Peyer's patch (tissue), 4 donors: ENCODE data around the gene TYSND1. TPM values are rescaled to one million over a fixed set of nuclear protein-coding genes. Genes with fewer than 3 reads are reported as not detected.

Source experiments
- DNase-seq, 3 donors: peaks; one replicate each; pipeline ENCODE4 v3.0.0-alpha.2; 2017 to 2019
- H3K27ac ChIP-seq, 4 donors: fragments of 200-600 bp; sonication (generic); one replicate each; pipeline ENCODE4 v1.5.1; 2016 to 2019
- H3K27me3 ChIP-seq, 2 donors: fragments of 200-600 bp; sonication (generic); one replicate each; pipeline ENCODE4 v1.5.1; 2019
- H3K36me3 ChIP-seq, 3 donors: fragments of 200-600 bp; sonication (generic); one replicate each; pipeline ENCODE4 v1.5.1; 2016 to 2019
- H3K4me1 ChIP-seq, 4 donors: fragments of 200-600 bp; sonication (generic); one replicate each; pipeline ENCODE4 v1.5.1; 2016 to 2019
- H3K4me3 ChIP-seq, 4 donors: fragments of 200-600 bp; sonication (generic); 1 replicate in 3 of 4; 2 replicates in 1 of 4; pipeline ENCODE4 v1.5.1; 2016 to 2019; ENCODE audit warnings: mild to moderate bottlenecking in 1 of 4
- H3K9me3 ChIP-seq, 4 donors: fragments of 200-600 bp; sonication (generic); one replicate each; pipeline ENCODE4 v1.5.1; 2016 to 2019; ENCODE audit warnings: mild to moderate bottlenecking in 1 of 4
- CTCF ChIP-seq, 6 experiments: fragments of 450-650 bp in 4 of 6; fragments of 200-600 bp in 2 of 6; sonication (generic) in 1 of 6; IDR thresholded peaks; one replicate each; pipeline ENCODE4 v1.5.1; 2017 to 2019; ENCODE audit warnings: antibody characterized with exemption in 6 of 6, mild to moderate bottlenecking in 3 of 6, moderate library complexity in 1 of 6
- POLR2A ChIP-seq, 2 donors: fragments of 450-650 bp; IDR thresholded peaks; one replicate each; pipeline ENCODE4 v1.5.1; 2017; ENCODE audit warnings: antibody characterized with exemption in 2 of 2, mild to moderate bottlenecking in 2 of 2, moderate library complexity in 2 of 2
- total RNA-seq, 4 donors: library from RNA; depleted of rRNA; stranded (reverse); fragments of >200 nt; gene quantifications; one replicate each; pipeline ENCODE4 v1.1.0, GENCODE V29; 2016

The TYSND1 gene
- total RNA-seq, 4 donors from 2014 or later, result 18.2 to 25.9 (median 21.7) TPM

- TF ChIP-seq CTCF (IDR thresholded peaks at IDR 0.05), result no peak
- no peak for TF ChIP-seq POLR2A (IDR thresholded peaks at IDR 0.05)
- H3K27me3 ChIP-seq, result no peaks in the 10 kb centered on the region
- DNase-seq, result peak in 1 of 3 donors; percentile 26
- H3K36me3 ChIP-seq, result peaks cover 0 to 5% (median 0%) of the 10 kb centered on the region in 3 donors
- no peaks in the 10 kb centered on the region for H3K9me3 ChIP-seq
- peaks cover 0 to 13% (median 0%) of the 10 kb centered on the region in 4 donors for H3K4me1 ChIP-seq
- H3K4me3 ChIP-seq, result no peak overlapping the region
- H3K27ac ChIP-seq, result no peak overlapping the region
Observed at GRCh38 chr10:70135684-70136083, 10.8 kb downstream of the TYSND1 start.

GRCh38 chr10:70135046-70135445 lies 11.5 kb downstream of the TYSND1 start:
- Histone ChIP-seq H3K27me3 (no peaks in the 10 kb centered on the region), H3K4me1 (peaks cover 0 to 13% (median 0%) of the 10 kb centered on the region in 4 donors), H3K36me3 (peaks cover 0 to 5% (median 0%) of the 10 kb centered on the region in 3 donors), H3K9me3 (no peaks in the 10 kb centered on the region), H3K4me3 (no peak overlapping the region), H3K27ac (no peak overlapping the region)
- no peak for TF ChIP-seq CTCF (IDR thresholded peaks at IDR 0.05)
- TF ChIP-seq POLR2A (IDR thresholded peaks at IDR 0.05), result no peak
- DNase-seq, result peak in 1 of 3 donors; percentile 27

GRCh38 chr10:70132098-70133029 lies 14.1 kb downstream of the TYSND1 start, which contains the start of gene AIFM2:
Gene AIFM2, minus strand, starts transcription at chr10:70132825. Its CDS starts 8,741 bp downstream, at chr10:70124084.
- Histone ChIP-seq H3K4me1 (peaks cover 0 to 13% (median 0%) of the 10 kb centered on the region in 4 donors), H3K4me3 (peak within 1 kb of the TSS; percentile 48 to 84 (median 60)), H3K36me3 (no peaks in the 10 kb centered on the region), H3K27ac (peak within 1 kb of the TSS; percentile 70 to 92 (median 74)), H3K27me3 (no peaks in the 10 kb centered on the region), H3K9me3 (no peaks in the 10 kb centered on the region)
- DNase-seq, result peak; percentile 35 to 95 (median 93)
- TF ChIP-seq CTCF (IDR thresholded peaks at IDR 0.05) (peak in 3 of 6 experiments; percentile 34 to 38 (median 35)), POLR2A (IDR thresholded peaks at IDR 0.05) (peak; percentile 82 to 91)

GRCh38 chr10:70131560-70131937 lies 15.0 kb downstream of the TYSND1 start:
- H3K4me3 ChIP-seq, result peak overlapping the region in 3 of 4 donors; percentile 48 to 84 (median 58)
- H3K27ac ChIP-seq, result peak overlapping the region in 2 of 4 donors; percentile 77 to 92
- H3K9me3 ChIP-seq, result no peaks in the 10 kb centered on the region
- no peaks in the 10 kb centered on the region for H3K27me3 ChIP-seq
- no peak for TF ChIP-seq POLR2A (IDR thresholded peaks at IDR 0.05)
- TF ChIP-seq CTCF (IDR thresholded peaks at IDR 0.05), result no peak
- no peaks in the 10 kb centered on the region for H3K36me3 ChIP-seq
- H3K4me1 ChIP-seq, result peaks cover 0 to 13% (median 0%) of the 10 kb centered on the region in 4 donors
- DNase-seq, result peak in 1 of 3 donors; percentile 43

- Histone ChIP-seq H3K27me3 (no peaks in the 10 kb centered on the region), H3K4me3 (peak overlapping the region in 3 of 4 donors; percentile 48 to 84 (median 58)), H3K27ac (peak overlapping the region in 2 of 4 donors; percentile 77 to 92), H3K9me3 (no peaks in the 10 kb centered on the region), H3K4me1 (peaks cover 0 to 13% (median 0%) of the 10 kb centered on the region in 4 donors), H3K36me3 (no peaks in the 10 kb centered on the region)
- TF ChIP-seq CTCF (IDR thresholded peaks at IDR 0.05), result no peak
- TF ChIP-seq POLR2A (IDR thresholded peaks at IDR 0.05), result no peak
- peak in 2 of 3 donors; percentile 38 to 53 for DNase-seq
Observed at GRCh38 chr10:70130878-70131559, 15.5 kb downstream of the TYSND1 start.
